HPDE6-E6E7 (cell line): ENCODE results near the gene DLX2.
"Not testable (repeated sequence)": the region's sequence is repeated elsewhere in the genome, so short reads cannot be mapped to it uniquely, and the experiment has no call there.

Experiments
- DNase-seq: peaks from one replicate; pipeline ENCODE4 v3.0.0; 2011; ENCODE audit warnings: missing footprints; ENCODE audit errors: extremely low spot score

Gene DLX2

GRCh38 chr2:172102391-172103359 is at the start of gene DLX2:
TSS of gene DLX2 (minus strand) at chr2:172102900. CDS start at chr2:172102538, 362 bp downstream.
- DNase-seq: no peak

GRCh38 chr2:172147944-172148650 is 45.4 kb upstream of the DLX2 start:
- no peak for DNase-seq

DNA sequence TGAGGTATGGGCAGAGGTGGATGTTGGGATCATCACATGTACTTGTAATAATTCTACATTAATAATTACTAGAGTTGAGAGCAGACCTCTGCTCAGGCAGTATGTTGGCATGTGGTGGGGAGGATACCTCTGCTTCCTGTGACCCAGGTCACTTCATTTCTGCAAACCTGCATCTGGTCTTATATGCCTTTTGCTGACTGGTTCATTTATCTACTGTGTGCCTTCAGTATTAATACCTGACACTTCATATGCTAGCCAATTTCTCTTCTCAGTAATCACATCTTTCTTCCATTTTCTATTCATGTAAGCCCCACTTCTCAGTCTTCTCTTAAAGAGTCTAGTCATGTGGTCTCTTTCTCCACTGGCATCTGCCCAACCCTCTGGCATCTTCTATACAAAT is 41.1 kb upstream of the DLX2 start:
- no peak for DNase-seq

DNA sequence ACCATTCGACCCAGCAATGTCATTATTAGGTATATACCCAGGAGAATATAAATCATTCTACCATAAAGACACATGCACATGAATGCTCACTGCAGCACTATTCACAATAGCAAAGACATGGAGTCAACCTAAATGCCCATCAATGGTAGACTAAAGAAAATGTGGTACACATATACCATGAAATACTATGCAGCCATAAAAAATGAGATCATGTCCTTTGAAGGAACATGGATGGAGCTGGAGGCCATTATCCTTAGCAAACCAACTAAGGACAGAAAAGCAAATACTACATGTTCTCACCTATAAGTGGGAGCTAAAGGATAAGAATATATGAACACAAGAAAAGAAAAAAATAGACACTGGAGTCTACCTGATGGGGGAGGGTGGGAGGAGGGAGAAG is 36.0 kb upstream of the DLX2 start:
- DNase-seq: not testable (repeated sequence)

GRCh38 chr2:172137943-172138342 is 35.2 kb upstream of the DLX2 start:
- no peak for DNase-seq

GRCh38 chr2:172137109-172137508 is 34.4 kb upstream of the DLX2 start:
- no peak for DNase-seq

DNA sequence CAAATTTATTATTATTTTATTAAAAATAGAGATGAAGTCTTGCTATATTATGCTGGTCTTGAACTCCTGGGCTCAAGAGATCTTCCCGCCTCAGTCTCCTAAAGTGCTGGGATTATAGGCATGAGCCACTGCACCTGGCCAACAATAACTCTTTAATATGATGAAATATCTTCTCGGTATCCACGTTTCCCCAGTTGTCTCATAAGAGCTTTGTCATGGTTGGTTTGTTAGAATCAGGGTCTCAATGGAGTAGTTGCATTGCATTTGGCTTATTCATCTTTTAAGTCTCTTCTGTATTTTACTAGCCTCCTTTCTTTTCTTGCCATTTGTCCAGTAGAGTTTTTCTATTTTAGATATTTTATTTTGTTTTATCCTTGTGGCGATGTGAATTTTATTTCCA is 32.7 kb upstream of the DLX2 start:
- no peak for DNase-seq

GRCh38 chr2:172134270-172134669 is 31.6 kb upstream of the DLX2 start:
- DNase-seq: no peak

- DNase-seq: no peak
Measured at GRCh38 chr2:172131713-172132555, 29.2 kb upstream of the DLX2 start.

DNA sequence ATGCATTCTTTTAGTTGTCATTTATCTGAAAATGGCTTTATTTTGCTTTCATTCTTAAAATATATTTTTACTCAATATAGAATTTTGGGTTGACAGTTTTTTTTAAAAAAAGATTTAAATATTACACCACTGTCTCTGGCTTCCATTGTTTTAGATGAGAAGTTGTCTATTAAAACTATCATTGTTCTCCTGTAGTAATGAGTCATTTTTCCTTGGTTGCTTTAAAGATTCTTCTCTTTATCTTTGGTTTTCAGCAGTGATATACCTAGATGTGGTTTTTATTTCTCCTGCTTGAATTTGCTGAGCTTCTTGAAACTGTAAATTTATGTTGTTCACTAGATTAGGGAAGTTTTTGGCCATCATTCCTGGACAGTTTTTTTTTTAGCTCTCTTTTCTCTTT is 26.7 kb upstream of the DLX2 start:
- no peak for DNase-seq

- no peak for DNase-seq
Measured at GRCh38 chr2:172128484-172128883, 25.8 kb upstream of the DLX2 start.

DNA sequence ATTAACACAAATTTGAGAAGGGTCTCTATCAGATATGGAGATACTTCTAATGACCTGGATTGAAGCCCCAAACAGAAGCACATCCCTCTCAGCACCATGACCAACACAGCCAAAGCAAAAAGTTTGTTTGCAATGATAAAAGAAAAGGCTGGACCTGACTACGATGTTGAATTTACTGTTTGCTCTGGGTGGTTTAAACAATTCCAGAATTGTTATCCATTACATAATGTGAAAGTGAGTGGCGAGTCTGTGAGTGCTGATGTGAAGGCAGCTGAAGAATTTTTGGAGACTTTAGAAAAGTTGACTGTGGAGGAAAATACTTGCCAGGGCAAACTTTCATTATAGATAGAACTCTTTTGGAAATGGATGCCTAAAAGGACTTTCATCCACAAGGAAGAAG is 17.4 kb upstream of the DLX2 start:
- no peak for DNase-seq

GRCh38 chr2:172119089-172119488 is 16.4 kb upstream of the DLX2 start:
- DNase-seq: no peak

DNA sequence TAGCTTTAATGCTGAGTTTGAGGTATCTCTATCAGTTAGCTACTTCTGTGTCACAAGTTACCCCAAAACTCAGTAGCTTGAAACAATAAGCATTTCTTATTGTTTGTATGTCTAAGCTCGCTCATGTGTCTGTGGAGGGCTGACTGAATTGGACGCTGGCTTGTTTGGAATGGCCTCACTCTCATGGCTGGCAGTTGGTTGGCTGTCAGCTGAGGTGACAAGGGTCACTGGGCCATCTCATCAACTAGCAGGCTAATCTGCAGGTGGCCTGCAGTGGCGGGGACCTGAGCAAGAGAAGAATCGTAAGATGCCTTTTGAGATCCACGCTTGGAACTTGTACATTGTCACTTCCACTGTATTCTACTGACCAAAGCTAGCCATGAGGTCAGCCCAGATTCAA is 13.4 kb upstream of the DLX2 start:
- DNase-seq: no peak

DNA sequence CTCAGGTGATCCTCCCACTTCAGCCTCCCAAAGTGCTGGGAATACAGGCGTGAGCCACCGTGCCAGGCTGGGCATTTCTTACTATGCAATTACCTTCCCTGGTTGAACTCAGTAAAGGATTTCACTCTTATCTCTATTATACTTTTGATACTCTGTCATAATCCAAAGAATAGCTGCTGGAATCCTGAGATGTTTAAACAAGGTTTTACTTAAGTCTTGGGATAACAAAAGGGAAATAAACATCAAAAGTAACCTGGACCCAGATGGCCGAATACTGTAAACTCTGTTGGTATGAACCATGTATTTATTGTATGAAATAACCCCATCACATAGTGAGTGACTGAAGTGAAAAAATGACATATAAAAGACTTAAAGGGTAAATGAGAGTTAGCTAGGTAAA is 11.9 kb upstream of the DLX2 start:
- no peak for DNase-seq

DNA sequence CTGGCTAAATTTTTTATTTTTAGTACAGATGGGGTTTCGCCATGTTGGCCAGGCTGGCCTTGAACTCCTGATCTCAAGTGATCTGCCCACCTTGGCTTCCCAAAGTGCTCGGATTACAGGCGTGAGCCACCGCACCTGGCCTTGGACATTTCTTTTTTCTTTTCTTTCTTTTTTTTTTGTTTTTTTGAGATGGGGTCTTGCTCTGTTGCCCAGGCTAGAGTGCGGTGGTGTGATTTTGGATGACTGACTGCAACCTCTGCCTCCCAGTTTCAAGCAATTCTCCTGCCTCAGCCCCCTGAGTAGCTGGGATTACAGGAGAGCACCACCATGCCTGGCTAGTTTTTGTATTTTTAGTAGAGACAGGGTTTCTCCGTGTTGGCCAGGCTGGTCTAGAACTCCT is 11.5 kb upstream of the DLX2 start:
- not testable (repeated sequence) for DNase-seq

DNA sequence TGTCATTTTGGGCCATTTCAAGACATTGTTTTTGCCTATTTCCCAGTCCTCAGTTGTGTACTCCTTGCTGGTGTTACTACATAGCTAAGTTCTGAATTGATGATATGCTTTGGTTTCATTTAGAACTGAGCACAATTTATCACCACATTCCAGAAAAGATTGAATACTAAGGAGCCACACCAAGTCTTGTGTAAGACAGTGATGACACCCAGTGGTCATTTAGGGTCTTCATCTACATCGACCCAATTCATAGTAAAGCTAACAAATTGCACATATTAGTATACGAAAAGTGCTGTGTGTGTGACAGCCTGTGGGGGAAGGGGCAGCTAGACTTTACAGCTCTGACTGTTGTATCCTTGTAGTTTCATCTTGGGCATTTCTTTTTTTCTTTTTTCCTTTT is 10.9 kb upstream of the DLX2 start:
- DNase-seq: no peak

GRCh38 chr2:172109988-172110811 is 7.5 kb upstream of the DLX2 start:
- no peak for DNase-seq

DNA sequence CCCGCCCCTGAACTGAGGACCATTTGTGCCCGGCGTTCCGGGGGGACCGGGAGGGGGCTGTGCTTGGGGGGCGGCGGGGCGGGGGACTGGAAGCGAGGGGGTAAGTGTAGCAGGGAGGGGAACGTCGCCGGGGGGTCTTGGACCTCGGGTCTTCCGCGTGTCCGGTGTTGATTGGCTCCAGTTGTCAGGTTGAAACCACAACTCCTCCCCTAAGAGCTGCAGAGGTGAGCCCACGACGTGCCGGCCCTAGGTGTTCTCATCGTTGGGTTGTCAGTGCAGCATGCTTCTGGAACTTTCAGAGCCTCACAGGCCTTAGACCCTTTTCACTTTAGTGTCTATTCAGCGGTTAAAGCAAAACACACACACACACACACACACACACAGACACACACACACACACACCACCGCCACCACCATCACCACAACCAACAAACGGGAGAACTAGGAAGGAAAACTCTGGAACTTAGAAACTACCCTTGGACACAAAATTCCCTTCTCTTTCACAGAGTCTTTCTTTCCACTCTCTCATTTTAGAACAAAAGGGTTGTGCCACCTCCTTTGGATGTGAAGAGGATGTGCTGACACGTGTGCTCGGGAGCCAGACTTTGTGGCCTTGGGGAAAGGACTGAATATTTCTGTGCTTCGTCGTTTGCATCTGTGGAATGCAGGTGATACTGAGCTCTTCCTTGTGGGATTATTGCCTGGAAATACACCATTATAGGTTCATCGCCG is 6.7 kb upstream of the DLX2 start:
- DNase-seq: no peak

DNA sequence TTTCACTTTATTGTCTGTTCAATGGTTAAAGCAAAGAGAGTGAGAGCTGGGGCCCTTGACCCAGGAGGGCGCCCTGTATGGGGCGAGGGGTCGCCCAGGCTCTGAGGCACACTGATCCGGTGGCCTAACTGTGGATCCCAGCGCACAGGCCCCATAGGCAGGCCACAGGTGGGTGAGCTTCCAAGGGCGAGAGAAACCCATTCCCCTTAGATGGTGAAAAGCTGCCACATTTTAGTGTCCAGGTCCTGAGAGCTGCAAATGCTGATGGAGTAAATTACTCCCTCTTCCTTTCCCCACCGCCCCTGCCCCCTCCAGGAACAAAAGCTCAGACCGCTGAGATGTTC is 5.9 kb upstream of the DLX2 start:
- DNase-seq: no peak
